Measurements from ENCODE around the gene MRPS33.
"Not testable (repeated sequence)": the region's sequence is repeated elsewhere in the genome, so short reads cannot be mapped to it uniquely, and the experiment has no call there.

Gene MRPS33

DNA sequence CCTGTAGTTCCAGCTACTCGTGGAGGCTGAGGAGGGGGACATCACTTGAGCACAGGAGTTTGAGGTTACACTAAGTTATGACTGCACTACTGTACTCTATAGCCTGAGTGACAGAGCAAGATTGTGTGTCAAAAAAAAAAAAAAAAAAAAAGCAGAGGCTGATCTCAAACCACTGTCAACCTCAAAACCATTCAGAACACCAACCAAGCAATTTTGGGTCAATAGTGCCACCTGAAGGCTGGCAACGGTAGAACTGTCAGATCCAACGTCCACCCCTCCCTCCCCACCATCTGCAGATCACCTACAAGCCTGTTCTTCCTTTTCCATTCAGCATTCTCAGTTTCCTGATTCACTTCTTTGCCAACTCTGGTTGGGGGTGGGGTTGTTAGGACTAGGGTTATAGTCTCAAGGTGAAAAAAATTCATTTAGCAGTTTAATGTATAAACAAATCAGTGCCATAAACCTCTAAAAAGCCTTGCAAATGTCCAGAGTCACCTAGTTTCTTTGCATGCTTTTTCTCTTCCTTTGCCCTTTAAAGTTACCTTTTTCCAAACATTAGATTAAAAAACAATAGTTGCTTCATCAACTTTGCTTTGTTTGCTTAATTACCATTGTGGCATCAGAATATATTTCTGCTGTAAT is 2.6 kb downstream of the MRPS33 start:
- peak; percentile 80 for DNase-seq

DNA sequence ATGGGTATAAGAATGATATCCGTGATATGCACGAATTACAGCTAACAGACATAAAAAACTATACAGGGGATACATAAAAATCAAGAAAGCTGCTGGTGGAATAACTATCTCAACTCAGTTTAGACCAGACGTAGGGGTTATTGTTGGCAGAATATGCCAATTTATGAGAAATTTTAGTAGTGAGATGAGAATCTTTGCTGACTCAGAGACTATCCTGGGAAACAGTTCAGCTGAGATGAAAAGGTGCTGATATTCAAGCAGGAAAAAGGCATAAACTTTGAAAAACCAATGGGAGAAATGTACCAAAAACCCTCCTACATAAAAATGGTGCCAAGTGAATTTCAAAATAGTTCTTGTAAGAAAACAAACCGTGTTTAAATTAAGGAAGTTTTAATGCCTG is 3.3 kb downstream of the MRPS33 start:
- no peak for DNase-seq

DNA sequence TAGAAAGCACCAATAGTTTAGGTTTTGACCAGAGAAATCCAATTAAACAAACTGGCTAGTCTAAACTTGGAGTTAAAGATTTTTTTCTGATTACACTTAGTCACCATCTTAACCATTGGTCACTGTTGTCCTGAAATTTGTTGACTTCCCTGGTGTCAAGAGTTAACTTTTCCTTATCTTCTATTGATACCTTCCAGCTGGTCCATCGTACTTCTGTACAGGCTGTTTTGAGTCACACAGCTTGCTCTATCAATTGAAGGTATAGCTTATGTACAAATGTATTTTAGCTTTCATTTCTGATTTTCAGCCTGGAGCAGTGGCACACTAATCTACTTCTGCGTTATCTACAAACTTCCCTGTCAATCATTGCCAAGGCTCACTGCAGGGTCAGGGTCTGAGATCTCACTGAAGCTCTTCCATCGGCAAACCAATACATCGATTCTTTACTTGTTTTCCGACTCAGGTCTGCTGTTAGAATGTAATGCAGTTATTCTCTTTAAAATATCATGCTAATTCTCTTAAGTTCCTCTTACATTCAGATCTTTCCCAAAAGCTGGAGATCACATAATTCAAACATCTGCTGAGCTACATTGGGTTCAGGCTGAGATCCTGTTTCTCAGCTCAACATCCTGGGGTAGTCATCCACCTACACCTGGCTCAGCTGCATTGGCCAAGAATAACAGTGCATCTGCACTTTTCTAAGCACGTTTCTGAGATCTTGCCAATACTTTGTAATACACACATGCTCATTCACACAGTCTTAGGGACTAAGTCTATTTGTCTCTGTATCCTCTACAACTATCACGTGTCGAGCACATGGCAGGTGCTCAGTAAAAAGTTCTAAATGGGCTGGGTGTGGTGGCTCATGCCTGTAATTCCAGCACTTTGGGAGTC is 11.3 kb downstream of the MRPS33 start:
- no peak for DNase-seq

DNA sequence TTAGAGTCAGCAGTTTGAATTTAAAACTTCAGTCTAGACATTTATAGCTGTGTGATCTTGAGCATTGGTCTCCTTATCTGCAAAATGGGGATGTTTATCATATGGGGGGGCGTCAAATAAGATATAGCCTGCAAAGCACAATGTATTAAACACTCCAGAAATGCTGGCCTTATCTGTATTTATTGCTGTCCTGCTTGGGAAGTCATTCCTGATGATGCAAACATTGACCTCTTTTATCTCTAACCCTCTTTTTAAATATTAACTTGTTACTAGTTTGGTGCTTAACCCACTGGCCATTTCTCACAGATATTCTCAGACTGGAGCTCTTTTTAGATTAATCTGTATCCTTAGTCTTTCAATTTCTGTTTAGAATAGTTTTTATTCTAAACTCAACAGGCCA is 13.2 kb downstream of the MRPS33 start:
- no peak for DNase-seq

DNA sequence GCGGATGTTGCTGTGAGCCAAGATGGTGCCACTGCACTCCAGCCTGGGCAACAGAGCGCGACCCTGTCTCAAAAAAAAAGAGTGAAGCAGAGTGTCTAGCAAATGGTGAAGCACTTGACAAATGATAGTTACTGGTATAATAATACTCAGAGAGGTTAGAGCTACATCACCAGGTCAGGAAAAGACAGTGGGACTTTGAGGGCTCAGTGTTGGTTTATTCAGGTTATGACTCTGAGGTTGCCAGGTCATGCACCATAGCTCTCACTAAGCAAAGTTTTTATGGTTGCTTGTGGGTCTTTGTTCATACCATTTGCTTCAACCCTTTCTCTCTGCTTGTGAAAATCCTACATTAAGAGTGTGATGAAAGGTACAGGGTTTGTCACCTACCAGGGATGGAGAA is 13.6 kb downstream of the MRPS33 start:
- no peak for DNase-seq

DNA sequence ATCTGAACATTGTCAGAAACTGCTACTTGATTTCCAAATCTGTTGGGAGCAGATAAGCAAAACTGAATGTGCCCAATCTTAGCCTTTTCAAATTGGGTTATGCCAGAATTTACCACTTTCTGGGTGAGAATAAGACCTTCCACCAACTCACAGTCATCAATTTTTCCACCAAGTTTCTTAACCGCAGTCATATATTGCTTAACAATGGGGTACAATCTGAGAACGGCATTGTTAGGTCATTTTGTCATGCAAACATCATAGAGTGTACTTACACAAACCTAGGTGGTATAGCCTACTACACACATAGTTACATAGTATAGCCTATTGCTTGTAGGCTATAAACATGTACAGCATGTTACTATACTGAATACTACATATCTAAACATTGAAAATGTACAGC is 16.0 kb downstream of the MRPS33 start:
- DNase-seq = no peak

DNA sequence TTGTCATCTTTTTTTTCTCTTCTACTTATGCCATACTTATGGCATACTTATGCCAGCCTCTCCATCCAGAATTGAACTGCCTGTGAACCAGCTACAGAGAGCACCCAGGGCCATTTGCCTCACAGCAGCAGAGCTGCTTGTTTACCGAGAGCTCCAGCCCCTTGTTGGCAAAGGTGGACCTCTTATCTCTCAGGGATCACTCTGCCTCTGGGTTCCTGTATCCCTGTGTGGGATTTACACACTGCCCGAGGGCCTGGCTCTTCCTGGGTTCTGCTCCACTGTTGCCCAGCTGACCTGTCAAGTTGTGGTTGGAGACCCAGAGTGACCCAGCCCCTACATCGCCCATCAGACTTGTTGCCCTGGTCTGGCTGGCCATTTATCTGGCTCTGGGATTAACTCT is 22.3 kb downstream of the MRPS33 start:
- DNase-seq = no peak

DNA sequence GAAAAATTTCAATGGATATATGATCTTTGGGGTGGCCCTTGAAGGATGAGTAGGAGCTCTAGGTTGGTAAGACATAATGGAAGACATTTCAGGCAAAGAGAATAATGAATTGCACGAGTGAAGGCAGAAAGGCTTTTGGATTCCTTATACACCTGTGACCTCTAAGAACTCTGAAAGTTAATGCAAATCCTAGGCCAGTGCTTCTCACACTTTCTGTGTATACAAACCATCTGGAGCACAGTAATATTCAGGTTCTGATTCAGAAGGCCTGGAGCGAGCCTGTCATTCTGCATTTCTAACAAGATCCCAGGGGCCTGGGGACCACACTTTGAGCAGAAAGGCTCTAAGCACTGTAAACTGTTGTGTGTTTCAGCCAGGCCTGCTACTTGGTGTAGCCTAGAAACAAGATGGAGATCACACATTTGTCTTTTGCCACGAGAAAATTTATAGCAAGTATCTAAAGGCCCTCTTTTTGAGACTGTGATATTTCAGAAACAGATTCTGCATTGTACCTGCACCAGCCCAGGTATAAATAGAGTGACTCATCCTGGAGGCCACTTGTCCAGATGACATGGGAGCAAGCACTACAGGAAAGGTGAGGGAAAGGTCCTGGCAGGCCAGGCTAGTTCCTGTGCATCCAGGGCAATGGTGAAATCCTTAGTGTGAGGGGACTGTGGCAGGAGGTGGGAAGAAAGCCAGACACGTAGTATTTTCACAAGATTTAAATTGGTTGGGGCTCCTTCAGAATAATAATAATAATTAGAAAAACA is 24.4 kb downstream of the MRPS33 start:
- DNase-seq = no peak

DNA sequence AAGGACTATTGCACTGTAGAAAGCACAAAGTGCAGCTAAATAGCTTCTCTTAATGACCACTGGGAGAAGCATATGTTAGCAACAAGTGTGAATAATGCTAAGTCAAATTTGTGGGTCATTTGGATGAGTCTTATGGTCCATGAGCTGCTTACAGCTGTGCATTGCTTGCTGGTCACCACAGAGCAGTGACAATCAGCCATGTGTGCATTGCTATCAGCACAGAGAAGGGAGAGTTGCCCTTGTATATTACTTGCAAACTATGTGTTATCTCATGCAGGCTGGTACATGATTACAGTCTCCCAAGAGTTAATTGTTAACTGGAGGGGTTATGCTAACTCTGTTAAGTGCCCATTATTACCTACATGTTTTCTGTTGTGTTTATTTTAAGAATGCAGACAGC is 25.7 kb downstream of the MRPS33 start:
- no peak for DNase-seq

DNA sequence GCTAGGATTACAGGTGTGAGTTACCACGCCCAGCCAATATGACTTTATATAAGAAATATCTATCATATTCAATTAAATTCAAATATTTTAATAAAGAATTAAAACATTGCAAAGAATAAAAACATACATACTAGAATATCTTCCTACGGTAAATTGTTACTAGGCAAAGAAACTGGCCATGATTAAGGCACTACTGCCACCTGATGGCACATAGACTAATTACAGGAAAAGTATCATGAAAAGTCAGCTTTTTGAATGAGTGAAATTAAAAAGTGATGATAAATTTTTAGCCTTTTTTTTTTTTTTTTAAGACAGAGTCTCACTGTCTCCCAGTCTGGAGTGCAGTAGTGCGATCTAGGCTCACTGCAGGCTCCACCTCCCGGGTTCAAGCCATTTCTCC is 30.9 kb downstream of the MRPS33 start:
- DNase-seq = peak; percentile 56

DNA sequence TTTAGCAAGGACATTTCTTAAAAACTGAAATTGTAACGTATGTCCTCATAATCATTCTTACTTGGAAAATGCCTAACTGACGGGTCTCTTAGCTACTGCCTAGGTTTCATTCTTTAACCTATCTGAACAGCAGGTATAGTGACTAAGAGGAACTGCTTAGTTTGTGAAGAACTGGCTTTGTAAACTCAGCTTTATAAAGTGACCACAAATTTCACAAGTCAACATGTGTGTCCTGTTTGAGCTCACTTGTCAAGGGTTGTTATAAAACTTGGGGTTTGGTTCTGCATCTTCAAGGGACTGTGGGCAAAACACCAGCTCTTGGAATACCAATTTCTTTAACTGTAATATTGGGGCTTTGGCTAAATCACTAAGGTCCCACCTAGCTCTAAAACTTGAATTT is 32.2 kb downstream of the MRPS33 start:
- peak; percentile 28 for DNase-seq

DNA sequence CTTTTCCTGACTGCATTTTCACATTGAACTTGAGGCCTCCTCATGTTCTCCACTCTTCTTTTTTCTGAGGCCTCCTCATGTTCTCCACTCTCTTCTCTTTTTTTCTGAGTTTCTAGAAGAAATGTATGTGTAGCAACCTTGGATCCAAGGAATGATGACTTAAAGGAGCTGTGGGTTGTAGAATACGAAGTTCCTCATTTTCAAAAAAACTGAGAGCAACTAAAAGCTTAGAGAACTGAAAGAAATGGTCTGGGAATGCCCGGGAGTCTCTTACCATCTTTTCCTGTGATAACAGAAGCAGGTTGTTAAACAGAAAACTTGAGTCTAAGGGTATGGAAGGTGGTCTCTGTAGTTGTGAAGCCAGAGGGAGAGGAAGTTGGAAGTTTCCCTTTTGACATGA is 32.8 kb downstream of the MRPS33 start:
- no peak for DNase-seq

DNA sequence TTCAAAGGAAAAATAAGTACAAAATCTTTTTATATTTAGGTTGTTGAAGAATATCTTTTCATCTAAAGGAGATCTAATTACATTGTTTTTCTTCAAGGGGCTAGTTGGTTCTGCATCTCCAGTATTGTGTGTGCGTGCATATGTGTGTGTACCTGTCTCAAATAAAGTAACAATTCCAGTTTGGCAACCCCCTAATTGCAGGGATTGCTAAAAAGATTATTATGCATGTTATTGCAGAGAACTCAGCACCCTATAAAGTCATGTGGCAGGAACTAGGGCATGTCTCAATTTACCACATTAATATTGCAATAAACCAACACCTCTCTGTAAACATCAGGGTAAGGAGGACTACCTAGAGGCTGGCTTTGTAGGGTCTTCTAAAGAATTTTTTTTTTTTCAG is 37.0 kb downstream of the MRPS33 start:
- no peak for DNase-seq

DNA sequence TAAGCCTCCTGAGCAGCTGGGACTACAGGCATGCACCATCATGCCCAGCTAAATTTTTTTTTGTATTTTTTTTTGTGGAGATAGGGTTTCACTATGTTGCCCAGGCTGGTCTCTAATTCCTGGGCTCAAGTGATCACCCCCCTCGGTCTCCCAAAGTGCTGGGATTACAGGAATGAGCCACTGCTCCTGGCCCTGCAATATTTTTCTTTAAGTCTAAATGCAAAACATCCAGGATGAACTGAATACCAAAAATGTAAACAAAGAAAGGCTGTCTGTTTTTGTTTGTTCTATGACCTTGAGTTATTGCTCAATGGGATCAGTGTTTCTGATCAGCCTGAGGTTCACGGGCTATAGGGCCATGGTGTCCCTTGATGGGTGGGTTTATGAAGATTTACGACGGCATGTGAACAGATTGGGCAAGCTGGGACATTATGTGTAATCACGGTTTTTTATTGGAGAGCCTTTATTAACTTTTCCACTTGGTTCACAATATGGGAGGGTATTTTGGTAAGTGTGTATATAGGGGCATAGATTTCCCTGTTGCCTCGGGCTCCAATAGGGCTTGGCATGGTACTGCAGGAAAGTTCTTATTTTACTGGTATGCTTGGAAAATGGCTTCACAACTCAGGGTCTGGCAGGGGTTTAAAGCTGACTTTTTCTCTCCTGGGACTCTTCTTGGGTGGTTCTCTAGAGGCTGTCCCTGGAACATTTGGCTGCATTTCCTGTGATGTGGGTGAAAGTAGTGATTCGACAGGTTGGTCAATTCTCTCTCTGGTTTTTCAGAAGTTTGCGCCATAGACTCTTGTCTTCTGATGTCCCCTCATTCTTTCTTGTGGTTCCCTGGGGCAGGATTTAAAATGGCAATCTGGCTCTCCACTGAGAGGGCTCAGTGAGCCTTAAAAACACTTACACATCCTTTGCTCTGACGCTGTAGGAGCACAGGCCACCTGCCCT is 41.6 kb downstream of the MRPS33 start:
- DNase-seq = no peak

DNA sequence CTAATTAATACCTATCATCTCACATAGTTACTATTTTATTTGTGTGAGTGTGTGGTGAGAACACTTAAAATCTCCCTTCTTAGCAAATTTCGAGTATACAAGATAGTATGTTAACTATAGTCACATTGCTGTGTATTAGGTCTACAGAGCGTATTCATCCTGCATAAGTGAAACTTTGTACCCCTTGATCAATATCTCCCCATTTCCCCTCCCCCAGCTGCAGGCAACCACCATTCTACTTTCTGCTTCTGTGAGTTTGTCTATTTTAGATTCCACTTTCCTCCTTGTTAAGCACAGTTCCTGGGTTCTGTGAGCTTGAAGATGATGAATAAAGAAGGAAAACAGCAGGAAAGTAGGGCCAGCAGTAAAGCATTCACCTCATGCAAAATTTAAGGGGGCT is 42.4 kb downstream of the MRPS33 start:
- no peak for DNase-seq

DNA sequence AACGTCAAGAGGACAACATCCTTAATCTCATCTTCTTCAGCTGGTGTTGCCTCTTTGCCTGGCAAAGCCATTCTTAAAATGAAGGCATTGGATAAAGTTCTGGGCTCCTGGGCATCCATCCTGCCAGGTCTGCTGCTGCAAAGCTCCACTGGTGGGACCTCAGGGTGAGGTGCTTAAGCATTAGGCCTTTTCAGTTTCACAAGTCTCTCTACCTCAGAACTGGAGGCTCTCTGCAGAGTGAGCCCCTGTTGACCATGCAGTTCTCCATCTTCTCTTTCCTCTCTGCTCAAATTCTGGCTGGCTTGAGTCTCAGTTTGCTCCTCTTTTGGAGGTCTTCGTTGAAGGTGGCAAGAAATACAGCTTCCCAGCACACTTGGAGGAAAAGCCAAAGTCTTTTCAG is 47.3 kb downstream of the MRPS33 start:
- no peak for DNase-seq

DNA sequence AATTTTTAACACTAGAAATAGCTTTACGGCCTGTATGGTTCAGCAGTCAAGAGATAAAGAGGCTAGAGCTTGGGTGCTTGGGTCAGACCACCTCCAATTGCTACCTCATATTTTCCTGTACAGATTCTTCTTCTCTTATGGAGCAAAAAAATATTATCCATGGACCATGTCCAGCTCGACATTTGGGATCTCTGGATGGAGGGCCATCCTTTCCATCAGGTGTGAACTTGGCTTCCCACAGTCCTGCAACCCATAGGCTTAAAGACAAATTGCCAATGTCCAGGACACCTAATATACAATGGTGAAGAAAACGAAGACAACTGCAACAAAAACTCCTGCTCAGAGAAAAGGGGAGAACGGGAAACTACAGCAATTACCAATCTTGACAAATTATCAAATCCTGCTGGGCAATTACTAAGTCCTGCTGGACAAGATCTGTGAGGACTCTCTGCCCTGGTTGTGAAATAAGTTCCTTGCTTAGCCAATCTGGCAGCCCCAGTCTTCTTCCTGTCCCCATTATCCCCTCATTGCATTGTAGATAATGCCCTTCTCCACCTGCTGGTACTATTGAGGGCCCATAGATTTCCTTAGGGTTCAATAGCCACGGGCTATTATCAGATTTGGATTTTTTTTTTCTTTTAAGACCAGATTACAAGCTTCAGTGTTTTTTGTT is 48.1 kb downstream of the MRPS33 start:
- DNase-seq = no peak

DNA sequence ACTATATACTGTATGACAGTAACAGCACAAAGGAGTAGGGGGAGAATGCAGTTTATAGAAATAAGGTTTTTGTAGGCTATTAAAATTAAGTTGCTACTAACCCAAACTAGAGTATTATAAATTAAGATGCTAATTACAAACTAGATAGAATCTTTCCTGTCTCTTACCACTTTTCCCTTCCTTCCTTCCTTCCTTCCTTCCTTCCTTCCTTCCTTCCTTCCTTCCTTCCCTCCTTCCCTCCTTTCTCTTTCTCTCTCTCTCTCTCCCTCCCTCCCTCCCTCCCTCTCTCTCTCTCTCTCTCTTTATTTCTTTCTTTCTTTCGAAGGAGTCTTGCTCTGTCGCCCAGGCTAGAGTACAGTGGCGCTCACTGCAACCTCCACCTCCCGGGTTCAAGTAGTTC is 53.6 kb downstream of the MRPS33 start:
- DNase-seq = no peak

DNA sequence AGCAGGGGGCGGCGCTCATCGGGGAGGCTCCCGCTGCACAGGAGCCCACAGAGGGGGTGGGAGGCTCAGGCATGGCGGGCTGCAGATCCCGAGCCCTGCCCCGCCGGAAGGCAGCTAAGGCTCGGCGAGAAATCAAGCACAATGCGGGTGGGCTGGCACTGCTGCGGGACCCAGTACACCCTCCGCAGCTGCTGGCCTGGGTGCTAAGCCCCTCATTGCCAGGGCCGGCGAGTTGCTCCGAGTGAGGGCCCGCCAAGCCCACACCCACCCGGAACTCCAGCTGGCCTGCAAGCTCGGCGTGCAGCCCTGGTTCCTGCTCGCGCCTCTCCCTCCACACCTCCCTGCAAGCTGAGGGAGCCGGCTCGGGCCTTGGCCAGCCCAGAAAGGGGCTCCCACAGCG is 57.8 kb downstream of the MRPS33 start:
- DNase-seq = not testable (repeated sequence)
